Measurements from ENCODE around the gene MYMK. TPM values are rescaled to one million over a fixed set of nuclear protein-coding genes. Genes with fewer than 3 reads are reported as not detected.
A peak's percentile ranks its signal among the peaks of the same experiment; 100 is the strongest.

Gene MYMK
- total RNA-seq (not detected), polyA plus RNA-seq (not detected)
- long read RNA-seq, donor 1: 0 reads
- long read RNA-seq, donor 2: 0 reads
- long read RNA-seq, donor 3: 0 reads

GRCh38 chr9:133524679-133525228, at the start of gene MYMK:
Gene MYMK (minus strand): TSS chr9:133524959. CDS start chr9:133524844, 115 bp downstream.
- Histone ChIP-seq H3K27ac (no peak within 1 kb of the TSS), H3K36me3 (no peaks in the 10 kb centered on the region), H3K4me1 (peaks cover 14 to 41% (median 30%) of the 10 kb centered on the region in 9 donors), H3K4me3 (no peak within 1 kb of the TSS), H3K9me3 (no peaks in the 10 kb centered on the region), H3K27me3 (peaks cover 0 to 17% (median 0%) of the 10 kb centered on the region in 7 donors)
- DNase-seq: peak in 1 of 2 donors; percentile 9
- TF ChIP-seq CTCF (IDR thresholded peaks at IDR 0.05): no peak
- 97 to 99% methylated on average over 17 of the region's 17 CpGs for WGBS, 2 donors
- intact Hi-C loops (cut with DNase I): no loop called here
- ATAC-seq: no peak

GRCh38 chr9:133573791-133574515, 49.2 kb upstream of the MYMK start:
- intact Hi-C loops (cut with DNase I): no loop called here
- Histone ChIP-seq H3K4me3 (no peak overlapping the region), H3K27me3 (peaks cover 0 to 31% (median 13%) of the 10 kb centered on the region in 7 donors), H3K36me3 (peaks cover 0 to 15% (median 0%) of the 10 kb centered on the region in 9 donors), H3K27ac (no peak overlapping the region), H3K9me3 (no peaks in the 10 kb centered on the region), H3K4me1 (peaks cover 2 to 47% (median 24%) of the 10 kb centered on the region in 9 donors)
- TF ChIP-seq CTCF (IDR thresholded peaks at IDR 0.05): no peak
- 93 to 95% methylated on average over 21 of the region's 21 CpGs for WGBS, 2 donors
- DNase-seq (no peak), ATAC-seq (no peak)

GRCh38 chr9:133572821-133573361, 48.1 kb upstream of the MYMK start:
- peak; percentile 70 to 82 for DNase-seq
- intact Hi-C loops (cut with DNase I): no loop called here
- no peak for TF ChIP-seq CTCF (IDR thresholded peaks at IDR 0.05)
- Histone ChIP-seq H3K9me3 (no peaks in the 10 kb centered on the region), H3K27me3 (peaks cover 0 to 21% (median 5%) of the 10 kb centered on the region in 7 donors), H3K36me3 (peaks cover 0 to 20% (median 0%) of the 10 kb centered on the region in 9 donors), H3K4me3 (no peak overlapping the region), H3K4me1 (peaks cover 2 to 42% (median 24%) of the 10 kb centered on the region in 9 donors), H3K27ac (peak overlapping the region in 3 of 10 donors; percentile 15 to 46 (median 41))
- WGBS, 2 donors: 36 to 45% methylated on average over 15 of the region's 15 CpGs
- ATAC-seq: peak; percentile 80 to 95 (median 91)

GRCh38 chr9:133571896-133572595, 47.3 kb upstream of the MYMK start:
- no peak for TF ChIP-seq CTCF (IDR thresholded peaks at IDR 0.05)
- intact Hi-C loops (cut with DNase I): no loop called here
- ATAC-seq: no peak
- H3K27me3 ChIP-seq: peaks cover 0 to 21% (median 4%) of the 10 kb centered on the region in 7 donors
- peak overlapping the region in 3 of 10 donors; percentile 15 to 46 (median 41) for H3K27ac ChIP-seq
- no peaks in the 10 kb centered on the region for H3K9me3 ChIP-seq
- H3K36me3 ChIP-seq: peaks cover 0 to 20% (median 0%) of the 10 kb centered on the region in 9 donors
- no peak for DNase-seq
- peaks cover 2 to 34% (median 23%) of the 10 kb centered on the region in 9 donors for H3K4me1 ChIP-seq
- no peak overlapping the region for H3K4me3 ChIP-seq
- 88 to 90% methylated on average over 20 of the region's 20 CpGs for WGBS, 2 donors

Measured in heart right ventricle (tissue), 16 donors.